Glomerular endothelial cell (primary cell): ENCODE measurements around the gene DNAJC1. TPM values are rescaled to one million over a fixed set of nuclear protein-coding genes. Genes with fewer than 3 reads are reported as not detected.

Experiments
- DNase-seq: peaks from one replicate; pipeline ENCODE4 v3.0.0-alpha.2; 2011; ENCODE audit warnings: low read depth, low spot score; ENCODE audit errors: extremely low read depth
- total RNA-seq: library from RNA; depleted of rRNA; stranded (reverse); fragments of >200 nt; gene quantifications from 2 replicates; pipeline ENCODE4 v1.2.3, GENCODE V29; 2015

The DNAJC1 gene
- total RNA-seq, 1 donor from 2014 or later, result 58.6 TPM

DNA sequence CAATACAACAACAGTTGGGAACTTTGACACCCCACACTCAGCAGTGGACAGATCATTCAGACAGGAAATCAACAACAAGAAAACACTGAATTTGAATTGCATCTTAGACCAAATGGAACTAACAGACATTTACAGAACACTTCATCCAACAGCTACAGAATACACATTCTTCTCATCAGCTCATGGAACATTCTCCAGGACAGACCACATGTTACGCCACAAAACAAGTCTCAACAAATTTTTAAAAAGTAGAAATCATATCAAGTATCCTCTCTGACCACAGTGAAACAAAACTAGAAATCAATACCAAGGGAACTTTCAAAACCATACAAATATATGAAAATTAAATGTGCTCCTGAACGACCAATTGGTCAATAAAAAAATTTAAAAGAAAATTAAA lies 212.3 kb downstream of the DNAJC1 start:
- DNase-seq, result no peak

DNA sequence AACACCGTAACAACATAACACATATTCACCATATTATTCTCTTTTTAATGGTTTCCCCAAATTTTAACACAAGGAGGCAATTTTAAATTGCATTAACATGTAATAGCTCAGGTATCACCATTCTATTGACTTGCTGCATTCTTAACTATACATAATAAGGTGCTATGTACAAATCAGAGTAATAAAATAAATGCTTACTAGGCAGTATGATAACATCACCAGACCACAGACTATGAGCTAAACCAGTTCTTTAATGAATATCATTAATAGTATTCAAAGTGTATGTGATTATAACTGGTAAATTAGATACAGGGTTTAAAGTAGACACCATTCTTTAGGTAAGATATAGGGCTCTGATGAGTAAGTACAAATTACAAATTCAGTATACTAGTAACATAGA lies 226.6 kb downstream of the DNAJC1 start:
- DNase-seq, result no peak

DNA sequence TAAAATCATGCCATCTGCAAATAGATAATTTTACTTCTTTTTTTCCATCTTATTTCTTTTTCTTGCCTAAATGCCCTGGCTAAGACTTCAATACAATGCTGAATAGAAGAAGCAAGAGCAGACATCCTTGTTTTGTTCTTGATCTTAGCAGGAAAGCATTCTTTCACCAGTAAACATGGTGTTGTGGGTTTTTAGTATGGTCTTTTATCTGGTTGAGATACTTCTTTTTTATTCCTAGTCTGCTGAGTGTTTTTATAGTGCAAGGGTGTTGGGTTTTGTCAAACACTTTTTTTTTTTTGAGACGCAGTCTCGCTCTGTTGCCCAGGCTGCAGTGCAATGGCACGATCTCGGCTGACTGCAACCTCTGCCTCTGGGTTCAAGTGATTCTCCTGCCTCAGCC lies 232.3 kb downstream of the DNAJC1 start:
- no peak for DNase-seq

DNA sequence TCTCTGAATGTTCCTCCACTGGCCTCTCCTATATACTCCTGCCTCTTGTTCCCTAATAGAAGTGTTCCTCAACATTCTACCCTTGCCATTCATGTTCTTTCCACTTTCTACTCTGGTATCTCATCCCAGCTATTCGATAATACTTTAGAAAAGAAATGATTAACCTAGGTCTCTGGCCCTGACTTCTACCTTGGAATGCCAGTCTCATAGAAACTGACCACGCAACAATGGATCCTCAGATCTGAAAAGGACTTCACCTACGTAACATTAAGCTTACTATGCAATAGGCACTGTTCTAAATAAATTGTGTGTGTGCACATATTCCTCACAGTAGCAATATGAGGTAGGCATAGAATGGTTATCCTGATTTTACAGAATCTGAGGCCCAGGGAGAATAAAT lies 234.5 kb downstream of the DNAJC1 start:
- no peak for DNase-seq

DNA sequence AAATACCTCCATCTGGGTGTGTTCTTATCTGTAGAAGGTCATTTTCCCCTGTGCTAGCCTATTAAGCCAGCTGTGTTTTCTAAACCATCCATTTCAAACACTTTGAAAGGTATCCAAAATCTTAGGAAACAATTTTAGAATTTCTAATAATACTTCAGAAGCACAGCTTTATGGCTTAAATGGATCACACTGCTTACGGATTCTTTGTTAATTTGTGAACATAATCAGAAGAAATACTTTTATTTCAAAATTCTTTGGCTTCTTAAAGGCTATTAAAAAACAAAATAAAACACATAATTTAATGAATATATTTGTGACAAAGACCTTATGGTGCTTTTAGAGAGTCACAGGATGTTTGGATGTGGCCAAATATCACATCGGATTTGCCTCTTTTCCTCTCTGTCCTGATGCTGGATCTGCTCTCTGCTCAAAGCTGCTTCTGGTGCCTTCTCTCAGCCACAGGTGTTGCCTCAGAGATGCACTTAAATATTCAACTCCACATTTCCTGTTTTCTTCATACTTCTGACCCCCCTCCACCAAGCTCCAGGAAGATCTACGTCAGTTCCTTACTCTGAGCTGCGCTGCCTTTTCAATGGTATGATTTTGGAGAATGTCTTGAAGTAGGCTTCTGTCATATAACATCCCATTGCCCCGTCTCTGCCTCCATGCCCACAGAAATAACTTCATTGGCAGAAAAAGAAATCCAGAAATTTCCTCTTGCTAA lies 238.9 kb downstream of the DNAJC1 start:
- no peak for DNase-seq

DNA sequence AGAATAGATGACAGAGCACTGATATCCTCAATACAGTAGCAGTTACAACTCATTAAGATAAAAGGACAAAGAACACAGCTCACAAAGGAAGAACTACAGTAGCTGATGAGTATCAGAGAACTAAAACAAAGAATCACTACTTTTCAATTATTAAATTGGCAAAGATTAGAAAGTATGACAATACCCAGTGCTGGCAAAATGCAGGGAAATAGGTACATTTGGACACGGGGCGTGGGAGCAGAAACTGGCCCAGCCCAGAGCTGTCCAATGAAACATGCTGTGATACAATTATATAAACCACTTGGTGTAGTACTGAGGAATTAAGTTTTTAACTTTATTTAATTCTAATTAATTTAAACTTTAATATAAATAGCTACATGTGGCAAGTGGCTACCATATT lies 243.2 kb downstream of the DNAJC1 start:
- DNase-seq, result no peak

DNA sequence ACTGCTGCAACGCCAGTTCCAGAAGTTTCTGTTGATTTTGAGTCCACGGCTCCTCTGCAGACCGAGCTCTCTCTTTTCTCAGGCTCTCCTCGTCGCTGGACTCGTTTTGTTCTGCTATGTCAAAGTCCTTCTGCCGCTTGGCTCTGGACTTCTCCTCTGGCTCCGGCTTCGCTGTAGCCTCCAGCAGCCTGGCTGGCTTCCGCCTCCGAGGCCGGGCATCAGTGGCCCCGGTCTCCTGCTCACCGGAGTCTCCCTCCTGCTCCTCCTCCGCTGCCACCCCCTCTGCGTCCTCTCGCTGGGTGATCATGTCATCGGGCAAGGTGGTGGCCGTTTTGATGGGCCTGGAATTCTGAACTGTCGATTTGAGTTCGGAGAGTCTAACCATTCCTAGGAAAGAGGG lies 244.3 kb downstream of the DNAJC1 start:
- DNase-seq, result no peak

DNA sequence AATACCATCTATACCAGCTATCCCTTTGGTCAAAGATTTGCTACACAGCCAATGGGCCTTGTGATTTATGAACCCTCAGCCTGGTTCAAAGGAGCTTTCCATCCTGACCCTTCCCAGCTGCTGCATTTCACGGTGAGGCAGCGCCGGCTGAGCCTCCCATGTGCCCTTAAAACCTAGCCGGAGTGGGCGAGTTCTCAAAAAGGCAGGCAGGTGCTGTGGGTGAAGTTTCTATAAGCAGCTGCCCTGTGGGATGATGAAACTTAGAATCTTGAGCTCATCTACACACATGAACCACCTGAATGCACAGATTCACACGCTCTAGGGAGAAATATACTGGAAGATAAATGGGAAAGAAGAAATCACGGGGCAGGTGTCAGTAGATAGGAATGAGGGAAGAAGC lies 244.8 kb downstream of the DNAJC1 start:
- no peak for DNase-seq

DNA sequence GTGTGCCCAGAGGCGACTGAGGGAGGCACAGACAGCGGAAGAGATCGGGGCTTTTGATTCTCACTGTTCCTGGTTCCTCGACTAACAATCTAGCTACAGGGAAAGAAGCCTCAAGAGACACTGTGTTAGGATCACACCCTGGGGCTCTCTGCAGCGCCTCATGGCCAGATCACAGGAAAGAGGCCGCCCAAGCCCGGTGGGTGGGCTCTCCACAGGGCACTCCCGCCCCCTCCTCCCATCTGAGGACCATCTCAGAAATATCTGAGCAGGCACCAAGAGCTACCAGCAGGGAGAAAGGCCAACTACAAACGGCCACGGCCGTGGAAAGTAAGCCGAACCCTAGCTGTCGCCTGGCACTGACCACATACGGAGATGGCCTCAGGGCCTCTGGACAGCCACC lies 245.3 kb downstream of the DNAJC1 start:
- no peak for DNase-seq

DNA sequence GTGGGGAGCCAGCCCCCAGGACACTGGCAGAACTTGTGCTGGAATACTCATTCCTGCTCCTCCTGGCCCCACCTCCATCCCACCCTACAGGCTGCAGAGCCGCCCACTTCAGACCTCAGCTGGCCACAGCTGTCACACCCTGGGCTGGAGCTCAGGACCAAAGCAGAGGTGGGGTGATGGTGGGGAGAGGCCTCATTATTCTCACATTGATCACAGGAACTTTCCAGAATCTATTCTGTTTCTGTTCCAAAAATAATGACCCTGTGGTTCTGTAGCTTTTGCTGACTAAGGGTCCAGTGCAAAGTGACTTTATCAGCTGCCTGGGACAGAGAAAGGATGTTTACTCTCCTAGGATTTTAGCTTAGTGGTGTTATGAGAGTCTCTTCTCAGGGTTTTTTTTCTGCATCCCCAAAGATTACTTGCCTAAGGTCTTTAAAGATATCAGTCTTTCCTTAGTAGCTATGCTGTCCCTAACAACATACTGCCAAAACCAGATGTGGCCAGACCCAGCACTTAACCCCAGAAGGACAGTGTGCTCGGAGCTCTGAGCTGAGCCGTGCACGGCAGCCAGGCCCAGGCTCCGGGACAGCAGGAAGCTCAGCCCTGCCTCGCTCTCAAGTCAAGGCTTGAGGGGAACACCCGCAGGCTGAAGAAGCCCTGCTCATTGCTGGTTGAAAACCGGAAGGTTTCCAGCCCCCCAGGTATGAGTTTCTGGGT lies 246.2 kb downstream of the DNAJC1 start:
- DNase-seq, result no peak

DNA sequence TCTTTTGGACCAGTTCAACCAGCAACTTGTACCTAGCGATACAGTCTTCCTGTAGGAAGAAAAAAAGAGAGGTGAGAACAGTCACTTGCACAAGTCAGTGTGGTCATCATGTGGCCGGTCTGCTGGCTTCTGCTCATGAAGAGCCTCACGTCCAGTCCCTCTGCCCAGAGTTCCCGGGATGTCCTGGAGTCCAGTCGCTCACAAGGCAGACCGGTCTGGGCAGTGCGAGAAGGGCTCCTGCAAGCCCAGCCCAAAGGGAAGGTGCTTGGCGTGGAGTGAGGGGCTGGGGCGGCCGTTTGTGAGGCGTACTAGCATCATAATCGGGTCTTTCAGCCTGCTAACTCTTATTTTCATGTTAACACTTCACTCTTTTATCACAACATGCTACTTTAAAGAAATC lies 246.8 kb downstream of the DNAJC1 start:
- no peak for DNase-seq

DNA sequence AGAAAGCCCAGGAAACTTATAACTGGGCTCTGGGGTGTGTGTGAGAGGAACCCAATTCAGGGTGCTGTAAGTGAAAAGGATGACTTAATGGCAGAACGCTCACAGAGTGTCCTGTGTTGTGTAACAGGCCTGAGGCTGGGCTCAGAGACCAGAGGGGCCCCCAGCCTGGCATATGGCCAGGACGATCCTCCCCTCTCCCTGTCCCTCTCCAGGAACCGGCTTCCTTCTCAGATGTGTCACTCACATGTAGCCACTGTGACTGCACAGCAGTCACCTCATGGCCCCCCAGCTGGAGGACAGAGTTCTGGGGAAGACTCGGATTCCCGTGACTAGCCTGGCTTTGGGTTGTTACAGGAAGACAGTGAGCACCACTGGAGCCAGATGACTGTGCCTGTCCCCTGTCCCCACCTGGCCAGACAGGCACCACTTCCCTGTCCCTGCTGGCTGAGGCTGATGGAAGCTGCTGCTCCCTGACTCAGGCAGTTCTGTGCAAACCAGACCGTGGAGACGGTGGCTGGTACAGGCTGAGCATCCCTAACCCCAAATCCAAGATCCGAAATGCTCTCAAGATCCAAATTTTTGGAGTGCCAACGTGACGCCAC lies 249.0 kb downstream of the DNAJC1 start:
- no peak for DNase-seq

DNA sequence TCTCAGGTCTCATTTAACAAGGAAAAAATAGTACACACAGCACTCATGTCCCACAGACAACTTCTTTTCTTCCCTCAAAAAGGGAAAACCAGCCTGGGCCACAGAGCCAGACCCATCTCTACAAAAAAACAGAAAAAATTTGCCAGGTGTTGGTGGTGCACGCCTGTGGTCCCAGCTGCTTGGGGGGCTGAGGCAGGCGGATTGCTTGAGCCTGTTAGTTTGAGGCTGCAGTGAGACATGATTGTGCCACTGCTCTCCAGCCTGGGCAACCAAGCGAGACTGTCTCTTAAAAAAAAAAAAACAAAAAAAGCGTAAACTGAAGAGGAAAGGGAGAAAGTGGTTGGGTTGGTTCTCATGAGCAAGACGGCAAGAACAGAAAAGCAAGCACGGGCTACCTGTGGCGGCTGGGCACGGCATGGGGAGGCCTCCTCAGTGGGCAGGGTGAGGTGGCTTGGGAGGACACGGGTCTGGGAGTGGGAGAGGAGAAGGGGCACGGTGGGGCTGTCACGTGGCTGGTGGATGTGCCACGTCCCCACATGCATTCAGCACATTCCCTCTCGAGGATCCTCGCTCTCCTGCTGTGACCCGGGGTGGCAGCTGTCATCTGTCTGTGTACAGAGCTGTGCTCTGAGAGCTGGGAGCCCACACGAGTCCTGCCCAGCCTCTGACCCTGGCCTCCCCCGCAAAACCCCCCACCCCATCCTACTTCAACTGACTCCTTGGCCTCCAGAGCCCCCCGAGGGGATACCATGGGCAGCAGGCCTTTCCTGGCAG lies 249.8 kb downstream of the DNAJC1 start:
- no peak for DNase-seq

DNA sequence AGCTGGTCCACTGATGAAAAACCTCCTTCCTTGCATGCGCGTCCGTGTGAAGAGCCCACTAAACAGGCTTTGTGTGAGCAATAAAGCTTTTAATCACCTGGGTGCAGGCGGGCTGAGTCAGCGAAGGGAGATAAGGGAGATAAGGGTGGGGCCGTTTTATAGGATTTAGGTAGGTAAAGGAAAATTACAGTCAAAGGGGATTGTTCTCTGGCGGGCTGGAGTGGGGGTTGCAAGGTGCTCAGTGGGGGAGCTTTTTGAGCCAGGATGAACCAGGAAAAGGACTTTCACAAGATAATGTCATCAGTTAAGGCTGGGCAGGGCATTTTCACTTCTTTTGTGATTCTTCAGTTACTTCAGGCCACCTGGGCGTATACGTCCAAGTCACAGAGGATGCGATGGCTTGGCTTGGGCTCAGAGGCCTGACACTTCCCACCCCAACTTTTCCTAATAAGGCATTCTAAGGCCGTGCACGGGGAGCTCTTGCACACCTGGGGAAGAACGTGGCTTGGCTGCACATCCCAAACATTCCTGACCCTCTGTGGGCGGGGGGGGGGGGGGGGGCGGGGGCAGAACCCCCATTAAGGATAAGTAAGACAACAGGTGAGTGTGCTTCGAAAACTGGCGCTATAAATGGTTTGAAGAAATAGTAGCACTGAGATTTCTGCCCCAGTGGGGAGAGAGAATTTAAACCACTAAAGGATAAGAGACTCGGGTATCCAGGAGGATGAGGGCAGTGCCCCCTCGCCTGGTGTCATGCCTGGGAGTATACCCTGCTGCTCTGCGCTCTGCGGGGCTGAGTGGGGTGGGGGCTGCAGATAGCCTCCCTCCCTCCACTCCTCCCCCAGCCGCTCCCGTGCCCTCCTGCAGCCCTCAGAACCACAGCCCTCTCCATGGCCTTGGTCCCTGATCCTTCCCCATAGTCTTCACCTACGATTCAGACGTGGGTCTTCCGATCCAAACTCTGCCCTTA lies 251.9 kb downstream of the DNAJC1 start:
- DNase-seq, result no peak

DNA sequence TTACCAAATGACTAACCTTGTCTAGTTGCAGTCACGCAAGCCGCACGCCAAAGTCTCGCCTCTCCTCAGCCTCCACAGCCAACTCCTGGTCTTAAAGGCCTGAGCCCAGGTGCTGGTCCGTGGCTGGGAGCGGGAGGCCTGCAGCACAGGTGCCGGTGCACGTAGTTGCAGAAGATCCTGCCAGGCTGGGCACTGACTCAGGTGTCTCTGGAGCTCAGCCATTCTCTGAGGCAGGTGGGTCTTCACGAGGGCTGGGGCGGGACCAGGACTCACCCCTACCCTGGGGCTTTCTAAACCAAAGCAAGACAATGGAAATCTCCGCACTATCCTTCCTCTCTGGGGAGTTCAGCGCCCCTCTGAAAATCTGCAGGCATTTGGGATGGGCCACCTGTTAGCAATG lies 253.1 kb downstream of the DNAJC1 start:
- no peak for DNase-seq

DNA sequence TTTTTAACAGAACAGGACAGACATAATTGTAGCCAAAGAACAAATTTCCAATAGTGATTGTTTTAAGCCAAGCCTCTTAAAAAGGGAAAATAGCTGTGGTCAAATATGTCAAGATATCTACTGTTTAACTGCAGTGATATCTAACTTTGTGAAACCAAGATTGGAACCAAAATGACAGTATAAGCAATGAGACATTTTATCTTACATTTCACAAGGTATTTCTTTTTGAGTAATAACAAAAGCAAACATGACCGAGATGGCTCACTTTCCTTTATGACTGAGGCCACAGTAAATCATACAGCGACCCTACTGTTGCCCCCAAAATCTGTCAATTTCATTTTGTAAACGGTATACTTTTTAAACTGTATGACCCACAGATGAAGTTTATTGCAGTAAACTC lies 253.7 kb downstream of the DNAJC1 start:
- DNase-seq, result no peak

DNA sequence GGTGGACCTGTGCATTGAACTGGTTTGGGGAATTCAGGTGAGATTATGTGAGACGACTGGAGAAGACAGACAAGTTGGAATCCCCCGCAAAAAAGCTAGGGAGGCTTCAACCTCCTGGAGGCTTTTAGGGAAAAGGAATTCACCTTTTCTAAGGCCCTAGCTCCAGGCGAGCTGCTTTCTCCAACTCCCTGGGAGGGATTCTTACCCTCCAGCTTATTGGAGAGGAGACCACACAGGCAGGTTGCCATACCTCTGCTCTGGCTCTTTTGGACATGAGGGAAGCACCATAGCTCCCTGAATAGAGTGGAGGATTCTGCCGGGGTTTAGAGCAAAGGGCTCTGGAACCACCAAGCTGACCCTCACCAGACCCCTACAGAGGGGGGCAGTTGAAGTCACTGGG lies 255.7 kb downstream of the DNAJC1 start:
- DNase-seq, result no peak

DNA sequence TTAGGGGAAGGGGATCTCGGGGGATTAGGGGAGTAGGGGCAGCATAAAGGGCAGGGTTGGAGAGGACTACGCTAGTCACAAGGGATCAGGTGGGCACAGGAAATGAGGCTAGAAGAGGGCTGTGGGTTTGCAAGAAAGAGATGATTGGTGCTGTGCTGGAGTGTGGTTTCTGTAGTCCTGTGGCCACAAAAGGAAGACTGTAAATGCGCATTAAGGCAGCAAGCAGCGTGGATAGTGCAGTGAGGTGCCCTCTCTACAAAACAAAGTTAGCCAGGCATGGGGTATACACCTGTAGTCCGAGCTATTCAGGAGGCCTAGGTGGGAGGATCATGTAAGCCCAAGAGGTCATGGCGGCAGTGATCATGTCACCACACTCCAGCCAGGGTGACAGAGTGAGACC lies 257.4 kb downstream of the DNAJC1 start:
- no peak for DNase-seq

DNA sequence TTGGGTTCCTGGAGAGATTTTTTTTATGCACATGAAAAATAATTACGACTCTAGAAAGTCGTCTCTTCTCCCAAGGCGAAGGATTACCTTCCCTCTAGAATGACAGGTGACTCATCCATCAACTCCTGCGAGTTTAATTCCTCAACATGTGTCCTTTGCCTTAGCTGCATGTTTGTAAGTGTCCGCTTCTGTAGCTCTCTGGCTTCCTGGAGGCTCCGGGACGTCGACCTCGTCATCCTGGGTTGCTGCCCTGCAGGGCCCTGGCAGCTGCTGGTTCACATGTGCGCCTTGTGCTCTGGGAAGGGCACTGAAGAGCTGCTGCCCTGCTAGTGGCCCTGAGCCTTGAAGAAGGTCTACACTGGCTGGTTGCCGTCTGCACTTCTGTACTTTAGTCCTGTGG lies 259.3 kb downstream of the DNAJC1 start:
- no peak for DNase-seq

DNA sequence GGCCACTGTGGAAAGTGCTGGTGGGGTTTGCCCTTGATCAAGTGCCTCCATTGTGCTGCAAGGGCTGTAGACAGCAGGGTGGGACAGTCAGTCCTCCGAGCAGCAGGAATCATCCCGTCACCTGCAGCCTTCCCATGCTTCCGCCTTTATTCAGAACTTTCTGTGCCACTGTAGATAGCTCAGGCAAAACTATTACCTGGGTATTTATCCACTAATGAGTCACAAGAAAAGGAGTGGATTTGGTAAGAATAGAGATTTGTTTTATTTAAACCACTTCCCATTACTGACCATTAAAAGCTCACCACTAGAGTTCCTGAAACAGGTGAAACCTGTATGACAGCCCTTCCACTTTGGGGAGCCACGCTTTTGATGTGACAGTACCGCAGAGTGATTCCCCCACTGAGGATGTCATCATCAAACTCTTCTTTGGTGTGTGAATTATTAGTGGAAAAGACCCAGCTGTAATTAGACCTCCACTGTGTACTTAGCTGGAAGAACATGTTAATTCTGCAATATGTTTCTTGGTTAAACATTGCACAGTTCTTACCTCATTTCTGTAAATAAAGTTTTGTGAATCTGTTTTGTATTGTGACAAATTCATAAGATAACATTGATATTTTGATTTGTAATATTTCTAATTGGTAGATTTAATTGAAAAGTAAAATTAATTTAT lies 260.7 kb downstream of the DNAJC1 start:
- DNase-seq, result no peak
